ENCODE results near the gene PKIG.

DNA sequence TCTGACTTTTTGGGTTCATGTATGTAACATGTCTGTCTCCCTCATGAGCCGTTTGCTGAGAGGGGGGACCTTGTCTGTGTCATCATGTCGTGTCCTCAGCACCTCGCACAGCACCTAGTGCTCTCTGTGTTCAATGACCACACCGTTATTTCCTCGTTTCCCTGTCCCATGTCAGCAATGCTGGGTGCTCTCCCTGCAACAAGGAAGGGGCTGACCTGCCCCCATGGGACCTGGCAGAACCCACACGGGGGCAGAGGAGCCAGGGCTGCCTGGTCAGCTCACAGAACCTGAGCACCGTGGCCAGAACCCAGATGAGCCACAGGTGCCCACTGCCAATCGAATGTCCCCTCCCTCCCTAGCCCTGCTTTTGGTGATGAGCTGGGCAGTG is 61.8 kb downstream of the PKIG start:
- TF ChIP-seq, protein P1, sequence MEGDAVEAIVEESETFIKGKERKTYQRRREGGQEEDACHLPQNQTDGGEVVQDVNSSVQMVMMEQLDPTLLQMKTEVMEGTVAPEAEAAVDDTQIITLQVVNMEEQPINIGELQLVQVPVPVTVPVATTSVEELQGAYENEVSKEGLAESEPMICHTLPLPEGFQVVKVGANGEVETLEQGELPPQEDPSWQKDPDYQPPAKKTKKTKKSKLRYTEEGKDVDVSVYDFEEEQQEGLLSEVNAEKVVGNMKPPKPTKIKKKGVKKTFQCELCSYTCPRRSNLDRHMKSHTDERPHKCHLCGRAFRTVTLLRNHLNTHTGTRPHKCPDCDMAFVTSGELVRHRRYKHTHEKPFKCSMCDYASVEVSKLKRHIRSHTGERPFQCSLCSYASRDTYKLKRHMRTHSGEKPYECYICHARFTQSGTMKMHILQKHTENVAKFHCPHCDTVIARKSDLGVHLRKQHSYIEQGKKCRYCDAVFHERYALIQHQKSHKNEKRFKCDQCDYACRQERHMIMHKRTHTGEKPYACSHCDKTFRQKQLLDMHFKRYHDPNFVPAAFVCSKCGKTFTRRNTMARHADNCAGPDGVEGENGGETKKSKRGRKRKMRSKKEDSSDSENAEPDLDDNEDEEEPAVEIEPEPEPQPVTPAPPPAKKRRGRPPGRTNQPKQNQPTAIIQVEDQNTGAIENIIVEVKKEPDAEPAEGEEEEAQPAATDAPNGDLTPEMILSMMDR (IDR thresholded peaks at IDR 0.05; ENCODE audit: insufficient read depth, low read length, poor library complexity, severe bottlenecking): no peak
- TF ChIP-seq EZH2phosphoT487 (conservative IDR thresholded peaks at IDR 0.05; ENCODE audit: low read length): no peak
